PFSK-1 (cell line): Measurements from ENCODE around the gene NCAM1.

Experiments used
- FOXP2 ChIP-seq: optimal IDR thresholded peaks from 2 replicates; pipeline ENCODE3; 2011; ENCODE audit warnings: borderline replicate concordance, control low read depth, inconsistent platforms; ENCODE audit not compliant: insufficient read depth; ENCODE audit errors: extremely low read length, extremely low read depth
- POLR2AphosphoS5 ChIP-seq: IDR thresholded peaks from 2 replicates; pipeline ENCODE4 v1.6.1; 2012; ENCODE audit warnings: low read depth, mild to moderate bottlenecking, control low read depth, low read length, moderate library complexity
- REST ChIP-seq, 2 experiments: IDR thresholded peaks; 2 replicates each; pipeline versions ENCODE4 v1.6.1 to v1.8.0; 2011 to 2012; ENCODE audit warnings: low read depth in 2 of 2, low read length in 2 of 2, control low read depth in 1 of 2, inconsistent platforms in 1 of 2, mild to moderate bottlenecking in 1 of 2, moderate library complexity in 1 of 2; ENCODE audit not compliant: insufficient read depth in 1 of 2
- SIN3A ChIP-seq: IDR thresholded peaks from 2 replicates; pipeline ENCODE4 v1.6.1; 2012; ENCODE audit warnings: mild to moderate bottlenecking, low read length, moderate library complexity, borderline replicate concordance; ENCODE audit not compliant: insufficient read depth
- TAF1 ChIP-seq: IDR thresholded peaks from 2 replicates; pipeline ENCODE4 v1.6.1; 2012; ENCODE audit warnings: low read length, control low read depth, borderline replicate concordance; ENCODE audit not compliant: insufficient read depth

Gene NCAM1

GRCh38 chr11:112949781-112950575 lies 11.2 kb upstream of the NCAM1 start:
- TF ChIP-seq SIN3A, result no peak
- TF ChIP-seq POLR2AphosphoS5, result no peak
- no peak for TF ChIP-seq FOXP2
- TF ChIP-seq REST (IDR thresholded peaks at IDR 0.05; ENCODE audit: insufficient read depth in 1 of 2, low read depth in 2 of 2, low read length in 2 of 2), result no peak
- no peak for TF ChIP-seq TAF1

DNA sequence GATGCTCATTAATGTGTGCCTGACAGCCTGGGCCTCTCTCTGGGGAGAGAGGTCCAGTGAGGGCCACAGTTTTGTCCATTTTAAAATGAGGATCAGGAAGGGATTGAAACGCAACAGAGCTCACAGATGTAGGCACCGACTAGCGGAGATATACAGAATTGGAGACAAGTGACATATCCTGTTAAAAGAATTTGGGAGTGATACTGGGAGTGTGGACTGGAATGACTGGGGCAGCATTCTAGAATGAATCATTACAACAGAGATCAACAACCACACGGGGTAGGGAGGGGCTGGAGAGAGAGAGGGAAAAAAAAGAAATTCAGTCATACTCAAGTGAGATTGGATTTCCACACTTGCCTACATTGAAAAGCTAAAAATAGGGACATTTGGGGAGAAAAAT lies 2.5 kb upstream of the NCAM1 start:
- TF ChIP-seq REST (IDR thresholded peaks at IDR 0.05; ENCODE audit: insufficient read depth in 1 of 2, low read depth in 2 of 2, low read length in 2 of 2) (no peak), FOXP2 (no peak), POLR2AphosphoS5 (no peak), SIN3A (no peak), TAF1 (no peak)

DNA sequence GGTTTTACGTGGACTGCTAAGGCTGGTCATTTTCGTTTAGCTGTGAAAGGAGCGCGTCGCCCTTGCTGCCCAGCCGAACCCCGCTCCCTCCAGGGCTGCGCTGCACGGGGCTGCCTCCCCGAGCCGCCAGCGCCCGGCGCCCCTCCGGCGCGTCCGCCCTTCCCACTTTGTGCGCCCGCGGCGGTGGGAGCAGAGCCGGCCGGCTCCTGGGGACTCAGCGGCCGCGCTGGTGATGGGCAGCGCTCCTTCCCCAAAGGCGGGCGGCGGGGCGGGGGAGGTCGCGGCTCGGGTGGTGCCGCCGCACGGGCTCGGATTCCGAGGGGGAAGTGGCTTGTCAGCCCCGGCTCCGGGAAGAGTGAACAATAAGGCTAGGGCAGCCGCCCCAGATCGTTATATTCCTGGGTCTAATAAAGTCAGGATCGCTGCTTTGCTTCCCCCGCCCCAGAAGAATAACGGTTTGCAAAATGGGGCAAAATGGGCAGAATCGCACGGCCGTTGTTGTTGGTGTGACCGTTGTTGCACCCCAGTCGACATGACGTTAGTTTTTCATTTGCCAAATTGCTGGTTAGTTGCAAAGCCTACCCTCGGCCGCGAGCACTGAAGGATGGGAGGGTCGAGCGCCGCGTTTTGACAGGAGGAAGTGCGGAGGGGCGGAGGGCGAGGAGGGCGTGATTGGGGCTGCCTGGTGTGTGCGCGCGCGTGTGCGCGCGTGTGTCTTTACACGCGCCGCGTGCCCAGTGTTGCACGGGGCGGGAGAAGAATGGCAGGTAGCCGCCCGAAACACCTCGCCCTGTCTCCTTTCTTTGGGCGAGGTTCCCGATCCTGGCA lies 745 bp downstream of the NCAM1 start:
- TF ChIP-seq POLR2AphosphoS5, result no peak
- no peak for TF ChIP-seq TAF1
- no peak for TF ChIP-seq REST (IDR thresholded peaks at IDR 0.05; ENCODE audit: insufficient read depth in 1 of 2, low read depth in 2 of 2, low read length in 2 of 2)
- no peak for TF ChIP-seq SIN3A
- no peak for TF ChIP-seq FOXP2

GRCh38 chr11:112962579-112963367 lies 1.6 kb downstream of the NCAM1 start:
- TF ChIP-seq REST (IDR thresholded peaks at IDR 0.05; ENCODE audit: insufficient read depth in 1 of 2, low read depth in 2 of 2, low read length in 2 of 2) (no peak), SIN3A (no peak), FOXP2 (no peak), TAF1 (no peak), POLR2AphosphoS5 (no peak)
